ENCODE results near the gene ELK1.

The ELK1 gene

GRCh38 chrX:47621851-47622250, 28.5 kb downstream of the ELK1 start:
- TF ChIP-seq POLR2AphosphoS5 (IDR thresholded peaks at IDR 0.05; ENCODE audit: low read depth, low read length) (no peak), FOXP2 (optimal IDR thresholded peaks at IDR 0.05; ENCODE audit: borderline replicate concordance, extremely low read depth, extremely low read length, insufficient read depth) (no peak), REST (IDR thresholded peaks at IDR 0.05; ENCODE audit: insufficient read depth in 1 of 2, low read depth in 2 of 2, low read length in 2 of 2) (no peak), SIN3A (IDR thresholded peaks at IDR 0.05; ENCODE audit: borderline replicate concordance, insufficient read depth, low read length) (no peak), TAF1 (IDR thresholded peaks at IDR 0.05; ENCODE audit: borderline replicate concordance, insufficient read depth, low read length) (no peak)

GRCh38 chrX:47620303-47620685, 30.1 kb downstream of the ELK1 start:
- TF ChIP-seq SIN3A (IDR thresholded peaks at IDR 0.05; ENCODE audit: borderline replicate concordance, insufficient read depth, low read length), result no peak
- TF ChIP-seq REST (IDR thresholded peaks at IDR 0.05; ENCODE audit: insufficient read depth in 1 of 2, low read depth in 2 of 2, low read length in 2 of 2), result no peak
- no peak for TF ChIP-seq FOXP2 (optimal IDR thresholded peaks at IDR 0.05; ENCODE audit: borderline replicate concordance, extremely low read depth, extremely low read length, insufficient read depth)
- TF ChIP-seq TAF1 (IDR thresholded peaks at IDR 0.05; ENCODE audit: borderline replicate concordance, insufficient read depth, low read length), result no peak
- TF ChIP-seq POLR2AphosphoS5 (IDR thresholded peaks at IDR 0.05; ENCODE audit: low read depth, low read length), result no peak

- TF ChIP-seq SIN3A (IDR thresholded peaks at IDR 0.05; ENCODE audit: borderline replicate concordance, insufficient read depth, low read length), result peak; percentile 79; the same call in 1 of the 2 replicates
- TF ChIP-seq TAF1 (IDR thresholded peaks at IDR 0.05; ENCODE audit: borderline replicate concordance, insufficient read depth, low read length), result 0 out of 2 replicates have a peak, but pooled peaks have one; percentile 42
- TF ChIP-seq REST (IDR thresholded peaks at IDR 0.05; ENCODE audit: insufficient read depth in 1 of 2, low read depth in 2 of 2, low read length in 2 of 2), result peak; percentile 96 to 98
- no peak for TF ChIP-seq FOXP2 (optimal IDR thresholded peaks at IDR 0.05; ENCODE audit: borderline replicate concordance, extremely low read depth, extremely low read length, insufficient read depth)
- no peak for TF ChIP-seq POLR2AphosphoS5 (IDR thresholded peaks at IDR 0.05; ENCODE audit: low read depth, low read length)
Observed at GRCh38 chrX:47619486-47620302, 30.7 kb downstream of the ELK1 start, which contains the start of gene SYN1. Gene SYN1, minus strand, starts transcription at chrX:47619857. Its CDS starts 129 bp downstream, at chrX:47619728.

- TF ChIP-seq REST (IDR thresholded peaks at IDR 0.05; ENCODE audit: insufficient read depth in 1 of 2, low read depth in 2 of 2, low read length in 2 of 2) (no peak), SIN3A (IDR thresholded peaks at IDR 0.05; ENCODE audit: borderline replicate concordance, insufficient read depth, low read length) (no peak), TAF1 (IDR thresholded peaks at IDR 0.05; ENCODE audit: borderline replicate concordance, insufficient read depth, low read length) (no peak), FOXP2 (optimal IDR thresholded peaks at IDR 0.05; ENCODE audit: borderline replicate concordance, extremely low read depth, extremely low read length, insufficient read depth) (no peak), POLR2AphosphoS5 (IDR thresholded peaks at IDR 0.05; ENCODE audit: low read depth, low read length) (no peak)
Observed at GRCh38 chrX:47618923-47619485, 31.4 kb downstream of the ELK1 start.
